SH-SY5Y (cell line): ENCODE results near the gene MMGT1.

ENCODE experiments used
- GATA2 ChIP-seq: IDR thresholded peaks from 2 replicates; pipeline ENCODE4 v1.6.1; 2011; ENCODE audit warnings: mild to moderate bottlenecking, low read depth, low read length
- GATA3 ChIP-seq: IDR thresholded peaks from 2 replicates; pipeline ENCODE4 v1.6.1; 2011; ENCODE audit warnings: low read depth, mild to moderate bottlenecking, low read length, moderate library complexity

- TF ChIP-seq GATA2 (no peak), GATA3 (no peak)
Observed at GRCh38 chrX:135988245-135988644, 14.5 kb upstream of the MMGT1 start.
